ENCODE results near the gene SRGAP1.
"Not testable (repeated sequence)": the region's sequence is repeated elsewhere in the genome, so short reads cannot be mapped to it uniquely, and the experiment has no call there.

Gene SRGAP1

DNA sequence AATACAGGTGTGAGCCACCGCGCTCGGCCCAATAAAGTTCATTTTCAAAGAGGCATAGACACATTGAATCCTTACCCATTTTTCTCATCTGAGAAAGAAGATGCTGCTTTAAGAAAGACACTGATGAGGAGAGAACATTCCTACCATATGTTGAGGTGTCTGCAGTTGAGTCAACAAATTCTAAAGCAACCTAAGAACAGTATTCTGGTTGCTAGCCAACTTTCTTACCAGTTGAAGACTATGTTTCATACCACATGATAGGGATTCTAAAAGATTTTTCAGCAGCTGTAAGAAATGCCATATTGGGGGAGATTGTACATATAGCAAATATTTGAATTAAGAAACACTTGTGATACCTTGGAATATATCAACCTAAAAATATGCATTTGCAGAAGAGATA, 160.1 kb downstream of the SRGAP1 start:
- TF ChIP-seq, protein P1, sequence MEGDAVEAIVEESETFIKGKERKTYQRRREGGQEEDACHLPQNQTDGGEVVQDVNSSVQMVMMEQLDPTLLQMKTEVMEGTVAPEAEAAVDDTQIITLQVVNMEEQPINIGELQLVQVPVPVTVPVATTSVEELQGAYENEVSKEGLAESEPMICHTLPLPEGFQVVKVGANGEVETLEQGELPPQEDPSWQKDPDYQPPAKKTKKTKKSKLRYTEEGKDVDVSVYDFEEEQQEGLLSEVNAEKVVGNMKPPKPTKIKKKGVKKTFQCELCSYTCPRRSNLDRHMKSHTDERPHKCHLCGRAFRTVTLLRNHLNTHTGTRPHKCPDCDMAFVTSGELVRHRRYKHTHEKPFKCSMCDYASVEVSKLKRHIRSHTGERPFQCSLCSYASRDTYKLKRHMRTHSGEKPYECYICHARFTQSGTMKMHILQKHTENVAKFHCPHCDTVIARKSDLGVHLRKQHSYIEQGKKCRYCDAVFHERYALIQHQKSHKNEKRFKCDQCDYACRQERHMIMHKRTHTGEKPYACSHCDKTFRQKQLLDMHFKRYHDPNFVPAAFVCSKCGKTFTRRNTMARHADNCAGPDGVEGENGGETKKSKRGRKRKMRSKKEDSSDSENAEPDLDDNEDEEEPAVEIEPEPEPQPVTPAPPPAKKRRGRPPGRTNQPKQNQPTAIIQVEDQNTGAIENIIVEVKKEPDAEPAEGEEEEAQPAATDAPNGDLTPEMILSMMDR (IDR thresholded peaks at IDR 0.05; ENCODE audit: low read depth, low read length): no peak
- H3K4me3 ChIP-seq (ENCODE audit: low read depth, low read length): no peak overlapping the region

DNA sequence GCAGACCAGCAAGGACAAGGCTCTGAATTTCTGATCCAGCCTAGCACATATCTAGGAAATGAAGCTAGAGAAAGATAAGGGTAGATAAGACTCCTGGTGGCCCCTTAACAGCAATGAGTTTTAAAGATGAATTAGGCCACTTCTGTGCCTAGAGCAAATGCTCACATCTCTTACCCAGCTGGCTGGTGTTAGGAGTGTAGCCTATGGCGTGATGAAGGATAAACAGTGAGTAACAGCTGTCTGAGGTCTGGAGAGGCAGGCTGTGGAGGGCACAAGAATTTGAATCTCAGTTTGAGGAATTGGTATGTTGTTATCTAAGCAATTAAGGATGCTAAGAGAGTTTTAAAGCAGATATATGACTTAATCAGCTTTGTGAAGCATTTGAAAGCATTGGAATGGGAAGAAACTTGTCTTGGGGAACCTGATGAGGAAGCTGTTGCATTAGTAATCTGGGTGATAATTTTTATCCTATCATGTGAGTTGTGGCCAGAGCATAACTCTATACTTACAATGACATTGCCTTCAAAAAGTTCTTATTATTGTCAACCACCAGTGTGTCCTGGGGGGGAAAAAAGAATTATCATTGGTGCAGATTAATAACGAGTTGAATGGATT, 161.8 kb downstream of the SRGAP1 start:
- TF ChIP-seq, protein P1 (IDR thresholded peaks at IDR 0.05; ENCODE audit: low read depth, low read length): no peak

DNA sequence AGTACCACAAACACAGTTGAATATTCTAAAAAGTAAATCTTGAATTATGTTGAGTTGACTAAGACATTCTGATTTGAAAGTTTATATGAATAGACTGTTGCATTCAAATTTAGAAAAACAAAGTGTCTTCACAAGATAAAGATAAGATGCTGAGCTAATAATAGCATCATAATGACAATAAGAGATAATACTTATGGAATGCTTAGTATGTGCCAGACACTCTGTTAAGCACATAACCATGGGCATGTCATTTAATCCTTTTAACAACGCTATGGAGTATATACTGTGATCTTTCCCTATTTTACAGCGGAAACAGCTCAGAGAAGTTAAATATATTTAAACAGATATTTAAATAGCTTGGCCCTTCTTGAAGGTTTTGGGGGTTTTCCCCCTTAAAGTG, 163.4 kb downstream of the SRGAP1 start:
- no peak overlapping the region for H3K4me3 ChIP-seq (ENCODE audit: low read depth, low read length)
- TF ChIP-seq, protein P1 (IDR thresholded peaks at IDR 0.05; ENCODE audit: low read depth, low read length): no peak

More for the DNA sequence above, 161.8 kb downstream of the SRGAP1 start:
- H3K4me3 ChIP-seq (ENCODE audit: low read depth, low read length): no peak overlapping the region

DNA sequence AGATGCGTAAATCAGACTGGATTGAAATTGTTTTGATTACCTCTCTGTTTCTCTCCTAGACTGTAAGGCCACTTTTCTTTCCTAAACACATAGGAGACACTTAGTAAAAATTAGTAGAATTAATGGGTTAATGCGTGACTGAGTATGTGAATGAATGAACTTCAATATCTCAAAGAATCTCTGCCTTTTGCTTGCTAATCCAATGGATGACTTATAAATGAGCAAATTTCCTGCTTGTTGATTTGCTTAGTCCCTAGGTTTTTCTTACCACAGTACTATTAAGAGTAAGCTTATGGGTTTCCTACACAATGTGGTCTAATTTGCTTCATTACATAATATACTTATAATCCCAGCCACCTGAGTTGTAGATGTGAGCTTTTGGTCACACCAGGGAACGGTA, 164.1 kb downstream of the SRGAP1 start:
- no peak overlapping the region for H3K4me3 ChIP-seq (ENCODE audit: low read depth, low read length)
- TF ChIP-seq, protein P1 (IDR thresholded peaks at IDR 0.05; ENCODE audit: low read depth, low read length): no peak

DNA sequence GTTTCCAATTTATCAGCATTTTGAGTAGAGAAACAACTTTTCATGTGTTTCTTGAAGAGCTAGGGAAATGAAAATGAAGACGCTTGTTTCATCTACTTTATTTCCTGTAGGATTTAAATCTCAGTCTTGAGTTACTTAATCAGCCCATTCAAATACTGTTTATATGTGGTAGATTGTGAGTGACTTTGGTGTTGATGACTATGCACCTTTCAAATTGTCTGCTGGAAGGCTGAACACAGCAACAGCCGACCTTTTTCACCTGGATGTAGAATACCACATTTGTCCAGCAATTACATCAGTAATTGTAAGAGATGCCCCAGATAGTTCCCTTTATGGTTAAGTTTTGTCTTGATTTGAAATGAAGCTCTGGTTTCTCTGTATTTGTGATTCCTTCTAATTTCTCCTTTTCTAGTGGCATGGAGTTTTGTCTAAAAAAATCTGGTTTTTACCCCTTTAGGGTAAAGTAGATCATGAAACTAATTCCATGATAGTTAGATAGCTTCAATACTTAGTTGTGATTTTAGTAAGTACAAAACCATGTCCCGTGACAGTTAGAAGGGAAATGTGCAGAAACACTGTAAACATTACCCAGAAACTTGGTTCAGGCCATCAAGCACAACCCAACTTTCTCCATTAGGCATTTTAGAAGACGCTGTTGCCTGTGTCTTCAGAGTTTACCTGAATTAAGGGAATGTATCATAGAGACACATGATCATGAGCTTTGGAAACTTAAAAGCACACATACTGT, 165.0 kb downstream of the SRGAP1 start:
- TF ChIP-seq, protein P1 (IDR thresholded peaks at IDR 0.05; ENCODE audit: low read depth, low read length): no peak
- no peak overlapping the region for H3K4me3 ChIP-seq (ENCODE audit: low read depth, low read length)

DNA sequence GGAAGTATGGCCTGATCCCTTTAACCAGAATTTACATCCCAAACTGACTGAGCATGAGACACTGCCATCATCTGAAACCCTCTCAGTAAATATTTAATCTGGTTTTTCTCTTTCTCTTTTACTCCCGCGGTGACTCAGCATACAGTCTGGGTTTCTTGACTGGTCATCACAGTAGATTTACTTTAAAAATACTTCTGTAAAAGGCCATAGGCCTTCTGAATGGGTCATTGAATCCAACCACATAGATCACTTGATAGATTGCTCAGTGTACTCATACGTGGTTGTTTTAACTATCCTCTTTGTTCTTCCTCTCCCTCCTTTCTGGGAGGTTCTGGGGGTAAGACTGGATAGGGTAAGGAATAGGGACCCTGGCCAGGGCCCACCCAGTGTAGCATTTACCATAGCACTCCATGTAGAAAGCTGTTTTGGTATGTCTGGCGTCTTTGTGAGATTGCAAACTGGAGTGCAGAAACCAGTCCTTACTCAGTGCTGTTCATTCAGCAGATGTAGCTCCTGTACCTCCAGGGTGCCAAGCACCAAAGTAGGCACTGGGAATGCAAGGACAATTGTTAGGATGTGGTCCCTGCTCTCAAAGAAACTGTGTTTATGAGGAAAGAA, 165.7 kb downstream of the SRGAP1 start:
- H3K4me3 ChIP-seq (ENCODE audit: low read depth, low read length): no peak overlapping the region
- TF ChIP-seq, protein P1 (IDR thresholded peaks at IDR 0.05; ENCODE audit: low read depth, low read length): no peak

DNA sequence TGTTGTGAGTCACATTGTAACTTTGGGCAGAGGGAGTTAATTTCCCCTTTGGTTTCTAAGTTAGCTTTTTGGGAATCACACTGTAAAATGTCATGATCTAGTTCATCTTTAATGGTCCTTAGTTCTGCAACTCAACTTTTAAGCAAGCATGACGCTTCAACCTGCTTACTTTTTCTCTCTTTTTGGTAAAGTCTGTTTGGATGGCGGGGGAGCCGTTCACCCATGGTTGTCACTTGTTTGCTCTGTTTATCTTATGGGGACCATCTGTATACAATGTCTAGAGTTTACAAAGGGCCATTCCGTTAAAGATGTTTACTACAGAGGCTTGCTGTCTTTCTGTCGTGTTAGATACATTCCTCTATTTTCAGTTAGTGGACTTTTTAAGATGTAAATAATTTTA, 172.0 kb downstream of the SRGAP1 start:
- TF ChIP-seq, protein P1 (IDR thresholded peaks at IDR 0.05; ENCODE audit: low read depth, low read length): no peak
- H3K4me3 ChIP-seq (ENCODE audit: low read depth, low read length): no peak overlapping the region

DNA sequence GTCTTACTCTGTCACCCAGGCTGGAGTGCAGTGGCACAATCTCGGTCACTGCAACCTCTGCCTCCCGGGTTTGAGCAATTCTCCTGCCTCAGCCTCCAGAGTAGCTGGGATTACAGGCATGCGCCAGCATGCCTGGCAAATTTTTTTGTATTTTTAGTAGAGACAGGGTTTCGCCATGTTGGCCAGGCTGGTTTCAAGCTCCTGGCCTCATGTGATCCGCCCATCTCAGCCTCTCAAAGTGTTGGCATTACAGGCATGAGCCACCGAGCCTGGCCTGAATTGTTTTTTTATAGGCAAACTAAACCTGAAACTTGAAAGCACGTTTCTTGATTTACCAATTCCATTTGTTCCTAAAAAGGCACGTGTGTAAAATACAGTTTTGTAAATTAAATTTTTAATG, 173.6 kb downstream of the SRGAP1 start:
- not testable (repeated sequence) for H3K4me3 ChIP-seq (ENCODE audit: low read depth, low read length)

All from WI38 (cell line).